Measurements from ENCODE around the gene MGST2.

Gene MGST2

GRCh38 chr4:139732991-139733570 lies 67.5 kb downstream of the MGST2 start:
- Histone ChIP-seq H3K27ac (no peak overlapping the region), H3K4me1 (ENCODE audit: control insufficient read depth in 1 of 2, insufficient read depth in 1 of 2, low read depth in 1 of 2, low read length in 1 of 2) (peaks cover 40 to 43% of the 10 kb centered on the region in 2 experiments), H3K27me3 (peaks cover 10% of the 10 kb centered on the region), H3K9me3 (no peaks in the 10 kb centered on the region), H3K36me3 (no peaks in the 10 kb centered on the region), H3K4me3 (ENCODE audit: low read depth in 1 of 2, low read length in 1 of 2) (no peak overlapping the region)
- no peak for TF ChIP-seq CTCF (IDR thresholded peaks at IDR 0.05)

GRCh38 chr4:139734201-139734874 lies 68.7 kb downstream of the MGST2 start:
- Histone ChIP-seq H3K4me1 (ENCODE audit: control insufficient read depth in 1 of 2, insufficient read depth in 1 of 2, low read depth in 1 of 2, low read length in 1 of 2) (peaks cover 47 to 51% of the 10 kb centered on the region in 2 experiments), H3K27ac (peak overlapping the region; percentile 50), H3K36me3 (no peaks in the 10 kb centered on the region), H3K9me3 (no peaks in the 10 kb centered on the region), H3K4me3 (ENCODE audit: low read depth in 1 of 2, low read length in 1 of 2) (peak overlapping the region; percentile 77 to 88), H3K27me3 (peaks cover 10% of the 10 kb centered on the region)
- no peak for TF ChIP-seq CTCF (IDR thresholded peaks at IDR 0.05)

- Histone ChIP-seq H3K27me3 (peaks cover 10% of the 10 kb centered on the region), H3K36me3 (no peaks in the 10 kb centered on the region), H3K4me1 (ENCODE audit: control insufficient read depth in 1 of 2, insufficient read depth in 1 of 2, low read depth in 1 of 2, low read length in 1 of 2) (peaks cover 47 to 51% of the 10 kb centered on the region in 2 experiments), H3K27ac (peak overlapping the region; percentile 50), H3K9me3 (no peaks in the 10 kb centered on the region), H3K4me3 (ENCODE audit: low read depth in 1 of 2, low read length in 1 of 2) (peak overlapping the region; percentile 77 to 88)
- peak; percentile 81 for TF ChIP-seq CTCF (IDR thresholded peaks at IDR 0.05)
Measured at GRCh38 chr4:139734875-139735380, 69.3 kb downstream of the MGST2 start.

- no peaks in the 10 kb centered on the region for H3K9me3 ChIP-seq
- TF ChIP-seq CTCF (IDR thresholded peaks at IDR 0.05), result no peak
- H3K27ac ChIP-seq, result peak overlapping the region; percentile 50
- peaks cover 52 to 56% of the 10 kb centered on the region in 2 experiments for H3K4me1 ChIP-seq (ENCODE audit: control insufficient read depth in 1 of 2, insufficient read depth in 1 of 2, low read depth in 1 of 2, low read length in 1 of 2)
- H3K36me3 ChIP-seq, result no peaks in the 10 kb centered on the region
- H3K27me3 ChIP-seq, result peaks cover 10% of the 10 kb centered on the region
- H3K4me3 ChIP-seq (ENCODE audit: low read depth in 1 of 2, low read length in 1 of 2), result peak overlapping the region; percentile 77 to 88
Measured at GRCh38 chr4:139735381-139736273, 70.0 kb downstream of the MGST2 start.

GRCh38 chr4:139736274-139736660 lies 70.6 kb downstream of the MGST2 start:
- H3K4me3 ChIP-seq (ENCODE audit: low read depth in 1 of 2, low read length in 1 of 2), result peak overlapping the region; percentile 77 to 88
- peak overlapping the region; percentile 50 for H3K27ac ChIP-seq

More at GRCh38 chr4:139736274-139736660, 70.6 kb downstream of the MGST2 start:
- peaks cover 10% of the 10 kb centered on the region for H3K27me3 ChIP-seq
- H3K36me3 ChIP-seq, result no peaks in the 10 kb centered on the region
- no peaks in the 10 kb centered on the region for H3K9me3 ChIP-seq
- no peak for TF ChIP-seq CTCF (IDR thresholded peaks at IDR 0.05)
- peaks cover 59 to 63% of the 10 kb centered on the region in 2 experiments for H3K4me1 ChIP-seq (ENCODE audit: control insufficient read depth in 1 of 2, insufficient read depth in 1 of 2, low read depth in 1 of 2, low read length in 1 of 2)

All from neutrophil (primary cell).